Measurements from ENCODE around the gene CYB5B. TPM values are rescaled to one million over a fixed set of nuclear protein-coding genes. Genes with fewer than 3 reads are reported as not detected.
A peak's percentile ranks its signal among the peaks of the same experiment; 100 is the strongest.

Gene CYB5B
- total RNA-seq, 1 experiment from 2014 or later: 355 TPM

DNA sequence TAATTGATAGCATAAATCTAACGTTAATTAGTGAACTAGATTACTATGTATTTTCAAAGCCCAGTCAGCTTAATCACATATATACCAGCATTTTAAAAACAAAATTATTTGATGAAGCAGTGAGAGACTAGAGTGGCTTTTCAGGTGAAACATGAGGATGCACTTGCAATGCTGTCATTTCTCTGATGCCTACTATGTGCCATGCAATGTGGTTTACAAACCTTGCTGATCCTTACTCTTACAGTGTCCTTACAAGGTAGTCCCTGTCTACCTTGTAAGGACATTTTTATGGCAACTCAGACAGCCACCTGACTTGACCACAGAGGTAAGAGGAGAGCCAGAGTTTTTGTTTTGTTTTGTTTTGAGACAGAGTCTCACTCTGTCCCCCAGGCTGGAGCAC, 42.7 kb downstream of the CYB5B start:
- TF ChIP-seq, protein P1, sequence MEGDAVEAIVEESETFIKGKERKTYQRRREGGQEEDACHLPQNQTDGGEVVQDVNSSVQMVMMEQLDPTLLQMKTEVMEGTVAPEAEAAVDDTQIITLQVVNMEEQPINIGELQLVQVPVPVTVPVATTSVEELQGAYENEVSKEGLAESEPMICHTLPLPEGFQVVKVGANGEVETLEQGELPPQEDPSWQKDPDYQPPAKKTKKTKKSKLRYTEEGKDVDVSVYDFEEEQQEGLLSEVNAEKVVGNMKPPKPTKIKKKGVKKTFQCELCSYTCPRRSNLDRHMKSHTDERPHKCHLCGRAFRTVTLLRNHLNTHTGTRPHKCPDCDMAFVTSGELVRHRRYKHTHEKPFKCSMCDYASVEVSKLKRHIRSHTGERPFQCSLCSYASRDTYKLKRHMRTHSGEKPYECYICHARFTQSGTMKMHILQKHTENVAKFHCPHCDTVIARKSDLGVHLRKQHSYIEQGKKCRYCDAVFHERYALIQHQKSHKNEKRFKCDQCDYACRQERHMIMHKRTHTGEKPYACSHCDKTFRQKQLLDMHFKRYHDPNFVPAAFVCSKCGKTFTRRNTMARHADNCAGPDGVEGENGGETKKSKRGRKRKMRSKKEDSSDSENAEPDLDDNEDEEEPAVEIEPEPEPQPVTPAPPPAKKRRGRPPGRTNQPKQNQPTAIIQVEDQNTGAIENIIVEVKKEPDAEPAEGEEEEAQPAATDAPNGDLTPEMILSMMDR (IDR thresholded peaks at IDR 0.05; ENCODE audit: insufficient read depth in 1 of 2, low read depth in 1 of 2, low read length in 1 of 2, severe bottlenecking in 1 of 2, unreplicated experiment in 1 of 2): no peak
- H3K27me3 Mint-ChIP-seq (ENCODE audit: insufficient read depth, unreplicated experiment): no peaks in the 10 kb centered on the region
- no TSS peak for BruUV-seq (replicated peaks)
- peaks cover 80% of the 10 kb centered on the region for H3K36me3 Mint-ChIP-seq (ENCODE audit: insufficient read depth, unreplicated experiment)
- no peak overlapping the region for H3K27ac Mint-ChIP-seq (ENCODE audit: unreplicated experiment)
- intact Hi-C loops (cut with micrococcal nuclease; ENCODE audit: unreplicated experiment): no loop called here
- ChIA-PET POLR2A (no interaction called here), CTCF (no interaction called here)
- no peaks in the 10 kb centered on the region for H3K9me3 Mint-ChIP-seq (ENCODE audit: unreplicated experiment)
- H3K4me1 ChIP-seq: peaks cover 50% of the 10 kb centered on the region
- no peak overlapping the region for H3K4me3 ChIP-seq (ENCODE audit: low read depth, low read length)
- no peak overlapping the region for H3K4me3 Mint-ChIP-seq (ENCODE audit: unreplicated experiment)
- H3K9me3 ChIP-seq: no peaks in the 10 kb centered on the region
- H3K27me3 ChIP-seq (replicated peaks; ENCODE audit: control insufficient read depth, insufficient read depth, low read length): no peaks in the 10 kb centered on the region
- no peak for DNase-seq
- peaks cover 45% of the 10 kb centered on the region for H3K4me1 Mint-ChIP-seq (ENCODE audit: low read depth, unreplicated experiment)
- H3K36me3 ChIP-seq (ENCODE audit: control insufficient read depth, insufficient read depth, low read length): peaks cover 4% of the 10 kb centered on the region

DNA sequence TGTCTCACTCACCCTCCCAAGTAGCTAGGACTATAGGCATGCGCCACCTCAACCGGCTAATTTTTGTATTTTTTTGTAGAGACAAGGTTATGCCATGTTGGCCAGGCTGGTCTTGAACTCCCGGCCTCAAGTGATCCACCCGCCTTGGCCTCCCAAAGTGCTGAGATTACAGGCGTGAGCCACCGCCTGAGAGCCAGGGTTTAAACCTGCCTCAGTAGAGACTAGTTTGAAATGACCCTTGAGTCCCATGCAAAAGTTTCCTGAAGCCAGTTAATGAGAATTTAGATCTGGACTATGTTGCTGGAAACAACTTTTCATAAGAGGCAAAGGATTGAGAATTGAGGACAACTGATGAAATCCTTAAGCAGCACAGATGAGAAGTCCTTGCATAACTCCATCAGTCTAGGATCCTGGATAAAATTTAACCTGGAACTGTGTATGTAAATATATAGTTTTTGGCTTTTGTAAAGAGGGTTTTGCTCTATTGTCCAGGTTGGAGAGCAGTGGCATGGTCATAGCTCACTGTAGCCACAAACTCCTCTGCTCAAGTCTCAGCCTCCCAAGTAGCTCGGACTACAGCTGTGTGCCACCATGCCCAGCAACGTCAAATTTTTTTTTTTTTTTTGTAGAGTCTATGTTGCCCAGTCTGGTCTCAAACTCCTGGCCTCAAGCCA, 43.2 kb downstream of the CYB5B start:
- Mint-ChIP-seq H3K4me3 (ENCODE audit: unreplicated experiment) (no peak overlapping the region), H3K36me3 (ENCODE audit: insufficient read depth, unreplicated experiment) (peaks cover 75% of the 10 kb centered on the region), H3K27me3 (ENCODE audit: insufficient read depth, unreplicated experiment) (no peaks in the 10 kb centered on the region), H3K27ac (ENCODE audit: unreplicated experiment) (peak overlapping the region; percentile 14), H3K4me1 (ENCODE audit: low read depth, unreplicated experiment) (peaks cover 40% of the 10 kb centered on the region), H3K9me3 (ENCODE audit: unreplicated experiment) (no peaks in the 10 kb centered on the region)
- H3K36me3 ChIP-seq (ENCODE audit: control insufficient read depth, insufficient read depth, low read length): peaks cover 2% of the 10 kb centered on the region
- no peaks in the 10 kb centered on the region for H3K9me3 ChIP-seq
- intact Hi-C loops (cut with micrococcal nuclease; ENCODE audit: unreplicated experiment): no loop called here
- POLR2A ChIA-PET: no interaction called here
- BruUV-seq (replicated peaks): no TSS peak
- H3K4me3 ChIP-seq (ENCODE audit: low read depth, low read length): no peak overlapping the region
- TF ChIP-seq, protein P1 (IDR thresholded peaks at IDR 0.05; ENCODE audit: insufficient read depth in 1 of 2, low read depth in 1 of 2, low read length in 1 of 2, severe bottlenecking in 1 of 2, unreplicated experiment in 1 of 2): no peak
- no peak for DNase-seq
- CTCF ChIA-PET: interaction anchor here (0.7 to 0.9 kb wide), 2 partner anchors 69 to 94 kb away, joined by 3 to 4 read pairs; no protein-coding TSS in a partner anchor
- H3K4me1 ChIP-seq: peaks cover 50% of the 10 kb centered on the region
- no peaks in the 10 kb centered on the region for H3K27me3 ChIP-seq (replicated peaks; ENCODE audit: control insufficient read depth, insufficient read depth, low read length)

GRCh38 chr16:69469807-69470561, 45.6 kb downstream of the CYB5B start:
- BruUV-seq (replicated peaks): no TSS peak
- Mint-ChIP-seq H3K4me1 (ENCODE audit: low read depth, unreplicated experiment) (peaks cover 30% of the 10 kb centered on the region), H3K9me3 (ENCODE audit: unreplicated experiment) (no peaks in the 10 kb centered on the region), H3K27me3 (ENCODE audit: insufficient read depth, unreplicated experiment) (no peaks in the 10 kb centered on the region), H3K27ac (ENCODE audit: unreplicated experiment) (no peak overlapping the region), H3K36me3 (ENCODE audit: insufficient read depth, unreplicated experiment) (peaks cover 56% of the 10 kb centered on the region), H3K4me3 (ENCODE audit: unreplicated experiment) (no peak overlapping the region)
- no peak for DNase-seq
- ChIA-PET POLR2A (interaction anchor here (0.6 kb wide), 1 partner anchor 20 kb away, joined by 4 read pairs; no protein-coding TSS in a partner anchor), CTCF (no interaction called here)
- H3K27me3 ChIP-seq (replicated peaks; ENCODE audit: control insufficient read depth, insufficient read depth, low read length): no peaks in the 10 kb centered on the region
- peaks cover 31% of the 10 kb centered on the region for H3K4me1 ChIP-seq
- H3K9me3 ChIP-seq: no peaks in the 10 kb centered on the region
- intact Hi-C loops (cut with micrococcal nuclease; ENCODE audit: unreplicated experiment): no loop called here
- H3K4me3 ChIP-seq (ENCODE audit: low read depth, low read length): no peak overlapping the region
- TF ChIP-seq, protein P1 (IDR thresholded peaks at IDR 0.05; ENCODE audit: insufficient read depth in 1 of 2, low read depth in 1 of 2, low read length in 1 of 2, severe bottlenecking in 1 of 2, unreplicated experiment in 1 of 2): no peak
- H3K36me3 ChIP-seq (ENCODE audit: control insufficient read depth, insufficient read depth, low read length): no peaks in the 10 kb centered on the region; the same call in none of the 2 replicates
